Activated B cell treated with CpG ODN at 0.5 μM for 24 hours (primary cell): ENCODE results near the gene IGLL5. TPM values are rescaled to one million over a fixed set of nuclear protein-coding genes. Genes with fewer than 3 reads are reported as not detected.
A peak's percentile ranks its signal among the peaks of the same experiment; 100 is the strongest.

ENCODE experiments used
- ATAC-seq: fragments of 200-7000 bp; cut with Tn5 transposase; one replicate; pipeline ENCODE4 v1.10.0; 2021; ENCODE audit warnings: low read depth, mild to moderate bottlenecking, moderate library complexity
- CTCF ChIA-PET: fragments of 350-600 bp; sonication (Branson Sonifier 250); formaldehyde crosslinking; loops from one replicate; lab custom pipeline; 2021; ENCODE audit warnings: antibody characterized with exemption; lab: Charles Lee
- POLR2A ChIA-PET: fragments of 350-600 bp; sonication (Branson Sonifier 250); formaldehyde crosslinking; loops from one replicate; lab custom pipeline; 2021; ENCODE audit warnings: antibody characterized with exemption; lab: Charles Lee
- DNase-seq: peaks from one replicate; pipeline ENCODE4 v3.0.0; 2022
- H3K27ac Mint-ChIP-seq: one replicate; pipeline ENCODE4 v1.8.0; 2020; ENCODE audit warnings: mixed read lengths
- H3K27me3 Mint-ChIP-seq: one replicate; pipeline ENCODE4 v1.8.0; 2021; ENCODE audit warnings: mixed read lengths
- H3K36me3 Mint-ChIP-seq: one replicate; pipeline ENCODE4 v1.8.0; 2021; ENCODE audit warnings: low read depth, mixed read lengths
- H3K4me1 Mint-ChIP-seq: one replicate; pipeline ENCODE4 v1.8.0; 2021; ENCODE audit warnings: mixed read lengths
- H3K4me3 Mint-ChIP-seq: one replicate; pipeline ENCODE4 v1.8.0; 2020; ENCODE audit warnings: mild to moderate bottlenecking, mixed read lengths
- H3K9me3 Mint-ChIP-seq: one replicate; pipeline ENCODE4 v1.8.0; 2020; ENCODE audit warnings: mixed read lengths
- intact Hi-C: fragments of 100-400 bp; cut with micrococcal nuclease; formaldehyde crosslinking; loops from one replicate; pipeline ENCODE4 v1.15.1; 2024
- total RNA-seq: library from RNA; stranded (reverse); gene quantifications from 2 replicates; pipeline ENCODE4 v1.2.3, GENCODE V29; 2022
- TF ChIP-seq, protein P1 (sequence below): fragments of 200-600 bp; IDR thresholded peaks from one replicate; pipeline ENCODE4 v1.8.0; 2022; ENCODE audit warnings: antibody characterized with exemption, mild to moderate bottlenecking

The IGLL5 gene
- total RNA-seq, 1 donor from 2014 or later: 189 TPM

DNA sequence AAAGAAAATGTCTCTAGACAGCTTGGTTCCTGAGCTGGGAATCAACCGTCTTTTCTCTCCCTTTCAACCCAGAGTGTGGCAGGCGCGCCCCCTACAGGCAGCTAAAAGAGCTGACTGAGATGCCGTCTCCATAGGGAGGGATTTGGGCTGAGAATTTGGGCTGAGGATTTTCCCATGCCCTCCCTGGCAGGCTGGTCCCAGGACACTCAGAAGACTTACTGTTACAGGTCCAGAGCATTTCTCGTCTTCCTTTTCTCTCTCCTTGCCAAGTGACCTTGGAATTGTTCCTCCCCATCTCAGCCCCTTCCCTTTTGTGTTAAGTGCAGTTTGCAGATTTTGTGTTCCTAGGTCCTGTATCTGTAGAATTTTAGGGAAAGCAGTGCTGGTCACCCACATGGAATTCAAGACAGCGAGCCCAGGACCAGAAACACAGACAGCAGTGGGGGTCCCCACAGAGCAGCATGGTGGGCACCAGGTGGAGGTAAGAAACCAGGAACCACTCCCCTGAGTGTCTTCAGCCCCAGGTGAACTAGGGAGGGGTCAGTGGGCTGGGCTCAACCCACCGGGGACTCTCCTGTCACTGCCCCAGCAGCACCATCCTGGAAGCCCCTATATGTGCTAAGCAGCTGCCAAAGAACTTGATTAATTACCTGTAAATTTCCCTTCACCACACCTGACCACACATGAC lies 9.9 kb upstream of the IGLL5 start:
- Mint-ChIP-seq H3K4me1 (peaks cover 56% of the 10 kb centered on the region), H3K27ac (no peak overlapping the region), H3K36me3 (no peaks in the 10 kb centered on the region), H3K9me3 (no peaks in the 10 kb centered on the region), H3K4me3 (no peak overlapping the region), H3K27me3 (no peaks in the 10 kb centered on the region)
- POLR2A ChIA-PET: interaction anchor here (0.9 to 2.0 kb wide), 4 partner anchors 22 to 78 kb away, joined by 5 to 9 read pairs (median 5); no protein-coding TSS in a partner anchor
- DNase-seq (no peak), ATAC-seq (no peak)
- intact Hi-C loops: no loop called here
- TF ChIP-seq, protein P1, sequence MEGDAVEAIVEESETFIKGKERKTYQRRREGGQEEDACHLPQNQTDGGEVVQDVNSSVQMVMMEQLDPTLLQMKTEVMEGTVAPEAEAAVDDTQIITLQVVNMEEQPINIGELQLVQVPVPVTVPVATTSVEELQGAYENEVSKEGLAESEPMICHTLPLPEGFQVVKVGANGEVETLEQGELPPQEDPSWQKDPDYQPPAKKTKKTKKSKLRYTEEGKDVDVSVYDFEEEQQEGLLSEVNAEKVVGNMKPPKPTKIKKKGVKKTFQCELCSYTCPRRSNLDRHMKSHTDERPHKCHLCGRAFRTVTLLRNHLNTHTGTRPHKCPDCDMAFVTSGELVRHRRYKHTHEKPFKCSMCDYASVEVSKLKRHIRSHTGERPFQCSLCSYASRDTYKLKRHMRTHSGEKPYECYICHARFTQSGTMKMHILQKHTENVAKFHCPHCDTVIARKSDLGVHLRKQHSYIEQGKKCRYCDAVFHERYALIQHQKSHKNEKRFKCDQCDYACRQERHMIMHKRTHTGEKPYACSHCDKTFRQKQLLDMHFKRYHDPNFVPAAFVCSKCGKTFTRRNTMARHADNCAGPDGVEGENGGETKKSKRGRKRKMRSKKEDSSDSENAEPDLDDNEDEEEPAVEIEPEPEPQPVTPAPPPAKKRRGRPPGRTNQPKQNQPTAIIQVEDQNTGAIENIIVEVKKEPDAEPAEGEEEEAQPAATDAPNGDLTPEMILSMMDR: no peak
- CTCF ChIA-PET: interaction anchor here (0.7 to 11.1 kb wide), 16 partner anchors 12 to 211 kb away, joined by 3 to 365 read pairs (median 4); no protein-coding TSS in a partner anchor

DNA sequence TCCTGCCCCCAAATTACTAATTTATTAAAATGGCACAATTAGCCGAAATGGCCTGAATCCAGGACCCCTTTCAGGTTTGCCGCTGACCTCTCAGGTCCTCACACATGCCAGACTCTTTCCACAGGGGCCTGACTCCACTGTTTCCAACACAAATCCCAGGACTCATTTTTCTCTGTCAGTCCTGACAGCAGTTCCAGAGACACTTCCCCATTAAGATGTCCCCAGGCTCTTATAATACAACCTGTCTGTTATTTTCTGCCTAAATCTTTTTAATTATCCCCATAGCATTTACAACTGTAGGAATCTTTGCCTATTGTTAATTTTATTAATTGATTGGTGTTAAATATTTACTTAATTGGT lies 9.4 kb upstream of the IGLL5 start:
- ATAC-seq (no peak), DNase-seq (no peak)
- Mint-ChIP-seq H3K4me1 (peaks cover 61% of the 10 kb centered on the region), H3K27me3 (no peaks in the 10 kb centered on the region), H3K9me3 (no peaks in the 10 kb centered on the region), H3K4me3 (no peak overlapping the region), H3K36me3 (no peaks in the 10 kb centered on the region), H3K27ac (no peak overlapping the region)
- CTCF ChIA-PET: interaction anchor here (0.8 to 11.1 kb wide), 6 partner anchors 21 to 133 kb away, joined by 3 to 365 read pairs (median 35); no protein-coding TSS in a partner anchor
- intact Hi-C loops: no loop called here
- POLR2A ChIA-PET: interaction anchor here (2.0 kb wide), 1 partner anchor 58 kb away, joined by 9 read pairs; no protein-coding TSS in a partner anchor
- TF ChIP-seq, protein P1: no peak

DNA sequence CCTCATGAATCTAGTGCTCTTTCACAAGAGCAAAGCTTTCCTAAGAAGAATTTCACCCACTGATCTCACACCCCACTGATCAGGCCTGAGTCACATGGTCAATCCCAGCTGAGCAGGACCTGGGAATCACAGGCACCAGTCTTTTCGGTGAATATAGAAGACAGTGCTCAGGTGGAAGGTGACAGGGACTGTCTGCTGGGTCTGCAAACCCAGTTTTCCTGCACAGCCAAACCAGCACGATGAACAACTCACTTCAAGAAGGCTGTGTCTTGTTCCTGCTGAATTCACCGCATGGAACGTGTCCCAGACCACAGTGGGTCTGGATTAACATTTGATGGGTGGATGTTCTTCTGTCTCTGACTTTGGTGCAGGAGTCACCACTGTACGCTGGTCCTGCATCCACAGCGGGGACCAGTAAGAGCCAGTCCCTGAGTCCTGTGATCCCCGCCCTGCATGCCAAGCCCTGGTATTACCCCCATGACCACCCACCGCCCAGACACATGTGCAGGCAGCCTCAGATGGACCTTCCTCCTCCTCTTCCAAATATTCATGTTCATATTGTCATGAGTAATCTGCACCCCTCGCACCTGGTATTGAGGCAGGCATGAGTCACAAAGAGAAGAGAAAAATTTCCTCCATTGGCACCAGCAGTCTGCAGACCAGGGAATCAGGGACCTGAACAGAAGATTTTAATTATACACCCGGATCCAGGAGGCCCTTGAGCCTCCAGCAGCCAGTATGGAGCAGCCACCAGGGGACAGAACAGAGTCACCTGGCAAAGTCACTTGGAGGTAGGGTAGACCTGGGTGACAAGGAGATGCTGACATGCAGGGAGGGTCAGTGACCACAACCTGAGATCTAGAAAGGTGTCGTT lies 8.6 kb upstream of the IGLL5 start:
- ATAC-seq: no peak
- intact Hi-C loops: no loop called here
- ChIA-PET POLR2A (interaction anchor here (2.0 to 11.1 kb wide), 3 partner anchors 30 to 57 kb away, joined by 9 to 701 read pairs (median 68); no protein-coding TSS in a partner anchor), CTCF (interaction anchor here (0.8 to 11.1 kb wide), 8 partner anchors 8 to 133 kb away, joined by 3 to 365 read pairs (median 21); no protein-coding TSS in a partner anchor)
- H3K27me3 Mint-ChIP-seq: no peaks in the 10 kb centered on the region
- H3K36me3 Mint-ChIP-seq: no peaks in the 10 kb centered on the region
- TF ChIP-seq, protein P1: no peak
- H3K9me3 Mint-ChIP-seq: no peaks in the 10 kb centered on the region
- H3K4me1 Mint-ChIP-seq: peaks cover 69% of the 10 kb centered on the region
- DNase-seq: no peak
- no peak overlapping the region for H3K4me3 Mint-ChIP-seq
- peak overlapping the region; percentile 31 for H3K27ac Mint-ChIP-seq

DNA sequence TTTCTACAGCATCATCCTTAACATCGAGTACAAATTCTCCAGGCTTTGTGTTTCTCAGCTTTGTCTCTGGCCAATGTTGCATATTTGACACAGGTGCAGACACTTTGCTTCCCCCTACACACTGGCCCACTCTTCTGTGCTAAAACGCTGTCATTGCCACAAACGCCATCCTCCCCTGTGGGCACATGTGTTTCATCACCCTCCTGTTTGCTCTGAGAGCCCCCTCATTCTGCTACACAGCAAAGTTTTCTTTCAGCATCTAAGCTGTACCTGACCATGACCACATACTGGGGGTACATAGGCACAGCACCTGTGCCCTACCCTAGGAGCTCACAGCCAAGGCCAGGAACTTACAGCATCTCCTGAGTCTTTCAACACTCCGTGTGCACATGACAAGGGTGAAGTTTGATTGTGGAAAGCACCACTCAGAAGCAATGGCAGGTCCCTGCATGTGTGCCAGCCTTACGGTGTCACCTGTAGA lies 7.9 kb upstream of the IGLL5 start:
- Mint-ChIP-seq H3K27me3 (no peaks in the 10 kb centered on the region), H3K4me3 (no peak overlapping the region), H3K36me3 (no peaks in the 10 kb centered on the region), H3K4me1 (peaks cover 76% of the 10 kb centered on the region), H3K9me3 (no peaks in the 10 kb centered on the region), H3K27ac (peak overlapping the region; percentile 53)
- TF ChIP-seq, protein P1: no peak
- intact Hi-C loops: loop anchor here (5.0 kb wide), 1 partner anchor 457 kb away; no protein-coding TSS in a partner anchor
- CTCF ChIA-PET: interaction anchor here (0.8 to 11.1 kb wide), 7 partner anchors 9 to 126 kb away, joined by 3 to 365 read pairs (median 33); no protein-coding TSS in a partner anchor
- POLR2A ChIA-PET: interaction anchor here (1.5 to 11.1 kb wide), 4 partner anchors 9 to 57 kb away, joined by 6 to 701 read pairs (median 40); no protein-coding TSS in a partner anchor
- DNase-seq: no peak
- ATAC-seq: no peak
